GM18868 (cell line): ENCODE measurements around the gene IGLON5.

Experiments used
- ATAC-seq: cut with Tn5 transposase; IDR thresholded peaks from one replicate; pipeline ENCODE4 v1.9.1; 2021; ENCODE audit warnings: mild to moderate bottlenecking, moderate library complexity; ENCODE audit not compliant: unreplicated experiment

The IGLON5 gene

GRCh38 chr19:51317376-51317775, 5.9 kb downstream of the IGLON5 start:
- no peak for ATAC-seq

DNA sequence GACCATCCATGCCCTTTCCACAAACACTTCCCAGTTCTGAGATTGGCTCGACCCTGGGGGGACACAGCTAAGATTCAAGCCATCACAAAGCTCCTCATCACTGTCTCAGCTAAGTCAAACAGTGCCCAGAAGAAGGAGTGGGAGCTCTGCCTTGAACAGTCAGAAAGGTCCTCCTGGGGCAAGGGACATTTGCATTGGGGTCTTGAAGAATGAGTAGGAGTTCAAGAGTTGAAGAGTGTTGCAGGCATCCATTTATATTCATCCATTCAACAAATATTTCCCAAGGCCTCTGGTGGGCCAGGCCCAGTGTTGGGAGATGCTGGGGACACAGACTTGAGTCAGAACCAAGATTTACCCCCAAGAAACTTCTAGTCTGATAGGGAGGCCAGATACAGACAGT, 6.5 kb downstream of the IGLON5 start:
- no peak for ATAC-seq

- no peak for ATAC-seq
Observed at GRCh38 chr19:51318687-51319648, 7.5 kb downstream of the IGLON5 start.

DNA sequence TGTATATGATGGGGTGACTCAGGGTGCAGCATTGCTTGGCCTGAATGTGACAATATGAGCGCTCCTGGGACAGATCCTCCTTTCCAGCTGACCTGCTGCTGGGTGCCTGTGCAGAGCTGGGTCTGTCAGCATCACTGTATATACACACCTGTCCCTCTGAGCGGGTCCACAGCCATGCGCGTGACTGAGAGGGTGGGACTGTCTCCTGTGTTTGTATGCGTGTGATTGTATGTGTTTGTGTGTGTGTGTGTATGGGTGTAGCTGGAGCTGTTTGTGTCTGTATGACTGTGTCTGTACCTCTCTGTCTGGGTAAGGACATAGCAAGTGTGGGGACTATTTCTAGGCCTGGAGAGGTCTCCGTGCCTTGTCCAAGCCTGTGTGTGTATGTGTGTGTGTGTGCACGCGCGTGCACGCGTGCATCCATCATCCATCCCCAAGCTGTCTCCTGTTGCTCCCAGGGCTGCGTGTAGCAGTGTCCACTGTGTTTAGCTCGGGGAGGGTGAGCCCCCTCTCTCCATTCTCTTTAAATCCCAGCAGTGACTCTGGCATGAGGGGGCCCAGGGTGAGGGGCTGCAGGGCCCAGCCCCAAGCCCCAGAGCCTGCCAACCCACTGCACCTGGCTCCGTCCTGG, 8.3 kb downstream of the IGLON5 start:
- no peak for ATAC-seq

- ATAC-seq: no peak
Observed at GRCh38 chr19:51320280-51320657, 8.8 kb downstream of the IGLON5 start.

DNA sequence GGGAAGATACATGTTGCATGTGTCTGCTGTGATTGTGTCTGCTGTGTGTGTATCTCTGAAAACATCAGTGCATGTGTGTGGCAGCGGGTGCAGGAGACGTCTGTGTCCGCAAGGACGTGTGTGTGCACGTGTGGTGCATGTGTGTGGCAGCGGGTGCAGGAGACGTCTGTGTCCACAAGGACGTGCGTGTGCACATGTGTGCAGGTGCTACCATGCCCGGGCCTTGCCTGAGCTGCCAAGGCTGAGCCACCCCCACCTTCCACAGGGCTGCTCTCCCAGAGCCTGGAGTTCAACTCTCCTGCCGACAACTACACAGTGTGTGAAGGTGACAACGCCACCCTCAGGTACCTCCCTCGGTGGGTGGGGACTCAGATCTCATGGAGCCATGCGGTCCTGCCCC, 10.4 kb downstream of the IGLON5 start:
- no peak for ATAC-seq

- no peak for ATAC-seq
Observed at GRCh38 chr19:51323481-51324166, 12.2 kb downstream of the IGLON5 start.

- ATAC-seq: no peak
Observed at GRCh38 chr19:51324167-51324481, 12.7 kb downstream of the IGLON5 start.

DNA sequence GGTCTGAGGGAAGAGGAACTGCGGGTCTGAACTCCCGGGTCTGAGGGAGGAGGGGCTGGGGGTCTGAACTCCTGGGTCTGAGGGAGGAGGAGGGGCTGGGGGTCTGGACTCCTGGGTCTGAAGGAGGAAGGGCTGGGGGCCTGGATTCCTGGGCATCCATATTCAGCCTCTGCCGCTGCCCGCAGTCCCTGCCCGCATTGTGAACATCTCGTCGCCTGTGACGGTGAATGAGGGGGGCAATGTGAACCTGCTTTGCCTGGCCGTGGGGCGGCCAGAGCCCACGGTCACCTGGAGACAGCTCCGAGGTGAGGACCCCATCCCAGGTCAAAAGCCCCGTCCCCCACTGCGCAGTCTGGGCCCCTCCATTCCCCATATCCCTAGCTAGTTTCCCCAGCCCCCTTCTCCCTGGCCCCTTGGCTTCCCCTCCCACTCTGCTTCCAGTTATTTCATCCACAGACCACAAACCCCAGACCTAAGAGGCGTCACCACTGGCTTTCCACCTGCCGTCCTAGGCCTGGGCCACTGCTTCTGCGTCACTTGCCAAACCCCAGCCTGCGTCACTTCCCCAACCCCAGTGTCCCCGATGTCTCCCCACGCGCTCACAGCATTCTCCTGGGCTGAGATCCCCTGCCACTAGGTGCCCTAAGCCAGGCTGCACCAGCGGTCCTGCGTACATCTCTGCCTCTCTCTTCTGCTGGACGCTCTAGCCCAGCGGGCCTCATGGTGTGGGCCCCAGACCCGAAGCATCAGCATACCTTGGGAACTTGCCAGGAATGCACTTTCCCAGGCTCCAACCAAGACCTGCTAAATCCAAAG, 13.9 kb downstream of the IGLON5 start:
- ATAC-seq: no peak

- ATAC-seq: no peak
Observed at GRCh38 chr19:51326216-51327065, 15.0 kb downstream of the IGLON5 start.

DNA sequence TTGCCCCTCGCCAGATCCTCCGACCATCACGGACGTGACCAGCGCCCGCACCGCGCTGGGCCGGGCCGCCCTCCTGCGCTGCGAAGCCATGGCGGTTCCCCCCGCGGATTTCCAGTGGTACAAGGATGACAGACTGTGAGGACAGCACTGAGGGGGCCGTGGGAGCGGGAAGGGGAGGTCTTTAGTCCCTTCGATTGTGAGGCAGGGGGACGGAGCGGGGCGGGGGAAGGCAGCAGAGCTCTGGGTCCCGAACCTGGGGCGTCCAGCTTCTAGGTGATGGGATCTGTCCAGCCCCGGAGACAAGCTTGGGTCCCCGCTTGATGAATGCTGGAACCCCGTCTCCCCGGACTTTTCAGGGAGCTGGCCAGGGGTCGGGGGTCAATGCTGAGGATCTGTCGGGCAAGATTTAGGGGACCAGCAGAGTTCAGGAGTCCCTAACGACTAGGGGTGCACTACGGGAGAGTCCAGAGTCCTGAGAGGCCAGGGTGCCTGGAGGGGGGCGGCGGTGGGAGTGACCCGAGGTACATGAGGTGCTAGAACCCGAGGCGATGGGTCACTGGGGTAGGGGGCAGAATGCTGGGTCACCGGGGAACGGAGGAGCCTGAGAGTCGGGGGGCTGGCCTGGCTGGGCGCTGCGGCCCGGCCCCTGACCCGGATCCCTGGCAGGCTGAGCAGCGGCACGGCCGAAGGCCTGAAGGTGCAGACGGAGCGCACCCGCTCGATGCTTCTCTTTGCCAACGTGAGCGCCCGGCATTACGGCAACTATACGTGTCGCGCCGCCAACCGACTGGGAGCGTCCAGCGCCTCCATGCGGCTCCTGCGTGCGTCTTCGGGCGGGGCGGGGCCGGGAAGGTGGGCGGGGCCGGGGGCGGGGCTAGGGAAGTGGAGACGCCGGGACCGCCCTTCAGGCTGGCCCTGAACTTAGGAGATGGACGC, 15.9 kb downstream of the IGLON5 start:
- ATAC-seq: no peak

DNA sequence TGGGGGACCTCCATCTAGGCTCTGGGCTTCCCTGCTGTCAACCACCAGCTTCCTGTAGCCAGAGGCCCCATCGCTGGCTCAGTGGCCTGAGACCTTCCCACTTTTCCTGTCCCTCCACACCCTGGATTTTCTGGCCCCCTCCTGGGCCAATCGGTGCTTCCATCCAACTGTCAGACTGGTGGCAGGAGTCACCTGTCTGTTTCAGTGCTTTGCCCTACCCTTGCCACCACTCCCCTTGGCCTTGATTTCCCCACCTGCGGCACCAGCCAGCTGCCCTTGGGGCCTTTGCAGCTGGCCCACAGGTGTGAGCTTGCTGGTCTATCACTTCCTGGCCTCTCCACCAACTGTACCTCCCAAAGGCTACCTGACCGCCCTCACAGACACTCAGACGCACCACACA, 18.0 kb downstream of the IGLON5 start:
- ATAC-seq: no peak

- ATAC-seq: no peak
Observed at GRCh38 chr19:51330366-51330765, 18.9 kb downstream of the IGLON5 start.

GRCh38 chr19:51331193-51331592, 19.7 kb downstream of the IGLON5 start:
- ATAC-seq: no peak

- ATAC-seq: no peak
Observed at GRCh38 chr19:51331716-51332115, 20.3 kb downstream of the IGLON5 start.

DNA sequence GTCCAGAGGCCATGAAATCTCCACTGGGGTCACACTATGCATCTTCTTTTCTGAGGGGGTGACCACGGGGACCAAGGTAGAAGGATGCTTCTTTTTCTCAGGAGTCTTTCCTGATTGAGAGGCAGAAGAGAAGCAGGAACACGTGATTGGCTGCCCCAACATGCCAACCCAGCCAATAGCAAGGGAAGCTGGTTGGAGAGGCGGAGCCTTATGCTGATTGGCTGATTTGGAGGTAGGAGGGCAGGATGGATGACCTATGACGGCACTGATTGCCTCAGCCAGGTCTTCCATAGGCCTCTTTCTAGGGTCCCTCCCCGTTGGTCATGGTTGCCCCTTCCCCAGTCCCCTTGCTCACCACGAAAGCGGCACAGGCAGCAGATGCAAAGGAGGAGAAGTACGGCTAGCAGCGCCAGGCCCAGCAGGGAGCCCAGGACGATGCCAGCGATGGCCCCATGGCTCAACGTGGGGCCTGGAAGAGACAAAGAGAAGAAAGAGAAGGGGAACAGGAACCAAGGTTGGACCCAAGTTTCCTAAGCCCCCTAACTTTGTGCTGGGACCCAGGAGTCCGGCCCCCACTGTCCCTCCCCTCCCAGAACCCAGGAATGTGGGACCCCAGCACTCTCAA, 22.5 kb downstream of the IGLON5 start:
- no peak for ATAC-seq

- ATAC-seq: no peak
Observed at GRCh38 chr19:51337141-51337860, 25.9 kb downstream of the IGLON5 start.
